NCI-H2227 treated with DMSO at 0.1 percent for 48 hours (cell line): ENCODE measurements around the gene ZBED3.

Experiments
- DNase-seq: peaks from one replicate; lab custom pipeline; 2025; lab: John Stamatoyannopoulos, UW

ZBED3 gene

GRCh38 chr5:77076961-77077828 lies 9.9 kb downstream of the ZBED3 start:
- DNase-seq = peak; percentile 17

DNA sequence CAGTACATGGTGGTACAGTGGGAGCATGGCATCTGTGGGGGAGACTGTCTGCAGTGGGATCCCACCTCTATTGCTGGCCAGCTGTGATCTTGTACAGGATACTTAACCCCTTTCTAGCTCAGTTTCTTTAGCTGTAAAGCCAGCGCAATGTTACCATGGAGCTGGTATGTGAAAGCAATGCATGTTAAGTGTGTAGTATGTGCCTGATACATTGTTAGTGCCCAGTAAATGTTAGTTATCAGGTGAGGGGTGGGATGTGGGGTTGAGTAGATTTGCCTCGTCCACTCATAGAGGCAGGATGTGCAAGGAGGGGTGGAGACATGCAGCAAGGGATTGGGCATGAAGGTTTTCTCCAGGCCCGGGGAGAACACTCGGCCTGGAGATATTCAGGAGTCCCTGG lies 12.3 kb downstream of the ZBED3 start:
- DNase-seq = no peak

GRCh38 chr5:77073667-77074066 lies 13.4 kb downstream of the ZBED3 start:
- DNase-seq = no peak

- no peak for DNase-seq
These were observed 20.2 kb downstream of the ZBED3 start for GRCh38 chr5:77066823-77067442.

DNA sequence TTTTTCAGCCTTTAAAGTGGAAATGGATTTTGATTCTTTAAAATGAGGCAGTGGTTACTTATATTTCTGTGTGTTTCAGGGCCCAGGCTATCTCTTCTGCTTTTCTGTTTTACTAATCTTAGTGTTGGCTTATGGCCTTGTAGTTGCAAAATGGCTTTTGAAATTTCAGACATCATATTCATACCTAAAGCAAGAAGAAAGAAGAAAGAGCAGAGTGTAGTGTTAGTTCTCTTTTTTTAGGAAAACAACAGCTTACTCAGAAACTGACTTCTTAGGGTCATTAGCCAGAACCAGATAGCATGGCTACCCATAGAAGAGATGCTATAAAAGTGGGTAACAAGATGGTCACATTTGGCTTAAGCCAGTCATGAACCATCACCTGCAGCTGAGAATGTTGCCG lies 20.9 kb downstream of the ZBED3 start:
- DNase-seq = no peak

DNA sequence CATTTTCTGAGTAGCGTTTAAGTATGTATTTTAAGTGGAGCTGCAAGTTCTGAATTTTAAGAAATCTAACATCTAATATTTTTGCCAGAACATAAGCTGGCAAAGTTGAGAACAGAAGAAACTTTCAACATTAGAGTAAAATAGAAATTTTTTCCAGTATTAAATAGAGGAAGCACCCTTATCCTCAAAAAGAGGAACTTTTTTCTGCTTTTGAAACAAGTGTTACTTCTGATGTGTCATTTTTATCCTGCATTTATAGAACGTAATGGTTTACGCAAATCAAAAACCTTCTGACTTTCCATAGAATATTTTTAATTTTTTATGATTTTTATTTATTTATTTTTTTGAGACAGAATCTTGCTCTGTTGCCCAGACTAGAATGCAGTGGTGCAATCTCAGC lies 21.8 kb downstream of the ZBED3 start:
- DNase-seq = no peak

GRCh38 chr5:77064040-77064439 lies 23.0 kb downstream of the ZBED3 start:
- no peak for DNase-seq

GRCh38 chr5:77046416-77047073 lies 40.5 kb downstream of the ZBED3 start:
- DNase-seq = no peak

- DNase-seq = no peak
These were observed 51.1 kb downstream of the ZBED3 start for GRCh38 chr5:77035950-77036349.

DNA sequence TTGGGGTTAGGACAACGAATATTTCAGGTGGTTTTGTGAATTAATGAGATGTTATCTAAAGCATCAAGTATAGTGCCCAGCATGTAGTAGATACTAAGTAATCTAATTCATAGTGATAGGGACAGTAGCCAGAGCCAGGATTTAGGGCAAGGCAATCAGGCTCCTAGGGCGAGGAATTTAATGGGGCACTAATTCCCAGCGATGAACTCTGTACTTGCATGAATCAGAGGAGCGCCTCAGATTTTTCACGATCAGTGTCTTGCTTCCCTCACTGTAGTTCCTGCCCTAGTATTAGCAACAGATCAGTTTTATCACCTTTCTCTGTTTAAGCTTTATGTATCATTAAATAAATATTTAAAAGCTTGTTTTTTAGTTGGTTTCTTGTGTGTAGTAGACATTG lies 53.7 kb downstream of the ZBED3 start:
- DNase-seq = no peak

DNA sequence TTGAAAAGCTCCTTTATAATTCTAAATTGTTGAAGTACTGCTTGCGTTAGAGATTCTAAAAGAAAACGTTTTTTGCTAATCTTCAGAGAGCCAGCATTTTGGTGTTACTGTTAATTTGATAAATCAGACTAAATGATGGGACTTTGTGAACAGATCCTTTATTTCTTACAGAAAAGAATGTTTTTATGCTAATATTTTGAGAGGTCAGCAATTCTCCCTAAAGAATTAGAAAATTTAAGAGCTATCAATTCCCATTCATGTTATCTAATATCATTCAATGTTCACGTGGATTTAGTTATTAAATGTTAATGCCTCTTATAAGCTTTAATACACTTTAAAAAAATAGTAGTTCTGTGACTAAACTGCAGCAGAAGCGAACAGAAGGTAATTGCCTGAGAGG lies 54.5 kb downstream of the ZBED3 start:
- no peak for DNase-seq

GRCh38 chr5:77031891-77032290 lies 55.2 kb downstream of the ZBED3 start:
- no peak for DNase-seq

- DNase-seq = peak; percentile 92
These were observed 56.7 kb downstream of the ZBED3 start, which contains the start of gene AGGF1 for GRCh38 chr5:77030097-77031071. Gene AGGF1, plus strand, starts transcription at chr5:77030404. Its CDS starts 363 bp downstream, at chr5:77030767.

DNA sequence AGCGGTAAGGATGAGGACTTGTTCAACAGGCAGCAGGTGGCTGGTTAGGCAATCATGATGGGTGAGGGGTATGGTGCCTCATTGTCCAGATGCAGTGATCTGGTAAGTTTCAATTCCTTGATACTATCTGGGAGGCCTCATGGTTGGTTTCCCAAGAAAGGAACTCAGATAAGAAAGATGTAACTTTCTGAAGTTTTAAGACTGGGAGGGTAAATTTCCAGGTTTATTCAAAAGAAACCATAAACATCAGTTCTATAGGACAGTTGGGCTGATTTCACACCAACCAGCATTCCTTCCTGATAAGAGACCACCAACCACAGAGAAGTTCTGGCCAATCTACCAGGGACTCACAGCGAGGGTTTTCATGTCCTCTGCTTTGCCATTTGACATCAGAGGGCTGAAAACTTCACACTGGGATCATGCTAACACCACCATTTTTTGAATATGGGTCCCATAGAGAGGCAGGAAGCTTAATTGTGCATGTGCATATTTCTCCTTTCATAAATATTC lies 57.7 kb downstream of the ZBED3 start:
- no peak for DNase-seq

DNA sequence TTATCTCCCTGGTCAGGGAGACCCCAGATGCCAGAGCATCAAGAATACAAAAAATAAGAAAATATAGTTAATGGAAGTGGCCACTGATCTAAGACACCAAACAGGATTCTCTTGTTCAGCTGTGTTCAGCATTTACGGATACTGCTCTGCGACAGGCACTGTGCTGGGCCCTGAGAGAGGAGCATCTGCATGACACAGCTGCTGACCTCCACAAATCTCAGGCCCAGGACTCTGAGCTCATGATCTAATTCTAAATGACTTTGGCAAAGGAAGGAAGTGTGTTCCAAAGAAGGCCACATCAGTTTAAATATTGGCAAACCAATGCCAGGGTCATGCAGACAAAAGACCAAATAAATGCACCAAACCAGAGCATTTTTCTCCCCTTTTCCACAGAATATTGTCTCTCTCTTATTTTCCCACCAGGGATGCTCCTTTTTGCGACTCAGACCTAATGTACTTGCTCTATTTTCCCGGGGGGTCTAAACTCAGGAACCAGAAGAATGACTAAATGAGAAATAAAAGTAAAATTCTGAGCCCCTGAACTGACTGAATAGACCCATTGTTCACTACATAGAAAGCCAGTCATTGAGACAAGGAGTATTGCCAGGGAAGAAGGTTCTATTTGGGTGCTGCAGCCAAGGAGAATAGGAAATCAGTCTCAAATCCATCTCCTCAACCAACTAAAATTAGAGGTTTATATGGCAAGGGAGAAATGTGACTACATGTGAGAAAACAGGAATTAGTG lies 58.3 kb downstream of the ZBED3 start:
- DNase-seq = no peak

DNA sequence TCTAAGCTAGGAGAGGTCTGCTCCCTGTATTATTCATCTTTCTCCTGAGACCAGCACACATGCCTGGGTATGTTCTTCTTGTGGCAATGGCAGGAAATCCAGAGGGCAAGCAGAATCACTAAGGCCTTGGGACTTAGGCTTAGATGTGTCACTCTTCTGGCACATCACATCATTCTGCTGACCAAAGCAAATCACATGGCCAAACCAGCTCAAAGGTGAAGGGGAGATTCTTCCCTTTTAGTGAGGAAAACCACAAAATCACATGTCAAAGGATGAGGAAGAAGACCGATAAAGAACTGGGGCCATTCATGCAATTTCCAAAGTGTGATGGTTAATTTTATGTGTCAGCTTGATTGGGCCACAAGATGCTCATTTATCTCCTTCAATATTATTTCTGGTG lies 62.6 kb downstream of the ZBED3 start:
- DNase-seq = no peak

DNA sequence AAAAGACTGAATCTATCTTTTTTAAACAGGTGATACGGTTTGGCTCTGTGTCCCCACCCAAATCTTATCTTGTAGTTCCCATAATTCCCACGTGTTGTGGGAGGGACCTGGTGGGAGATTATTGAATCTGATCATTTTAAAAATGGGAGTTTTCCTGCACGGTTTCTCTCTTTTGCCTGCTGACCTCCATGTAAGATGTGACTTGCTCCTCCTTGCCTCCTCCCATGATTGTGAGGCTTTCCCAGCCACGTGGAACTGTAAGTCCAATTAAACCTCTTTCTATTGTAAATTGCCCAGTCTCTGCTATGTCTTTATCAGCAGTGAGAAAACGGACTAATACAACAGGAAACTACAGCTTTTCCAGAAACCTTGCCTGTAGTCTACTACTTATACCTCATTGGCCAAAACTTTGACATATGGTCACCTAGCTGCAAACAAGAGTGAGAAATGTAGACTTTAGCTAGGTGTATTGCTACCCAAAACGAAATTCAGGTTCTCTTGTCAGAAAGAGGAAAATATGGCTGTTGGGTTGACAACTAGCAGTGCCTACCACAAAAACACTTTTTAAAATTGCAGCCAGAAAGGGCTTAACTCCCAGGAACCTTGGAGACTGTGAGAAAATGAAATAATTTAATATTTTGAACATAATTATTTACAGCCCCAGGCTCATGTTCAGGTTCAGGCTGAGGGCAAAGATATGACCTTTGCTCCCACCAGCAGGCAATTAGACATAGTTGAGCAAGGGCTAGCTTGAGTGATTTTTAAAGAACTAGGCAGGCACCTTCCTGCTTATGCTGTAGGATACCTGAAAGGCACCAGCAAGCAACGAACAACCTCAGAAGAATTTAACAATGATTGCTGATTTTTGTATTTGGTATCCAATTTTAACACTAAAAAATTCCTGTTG lies 64.3 kb downstream of the ZBED3 start:
- DNase-seq = no peak
